T-helper 2 cell treated with Interferon-gamma antibody and Interleukin-4, amounts not matched to agents 5 μg/mL and 100 μg/mL, for 36 hours (primary cell): Measurements from ENCODE around the gene SP1.
"Not testable (repeated sequence)": the region's sequence is repeated elsewhere in the genome, so short reads cannot be mapped to it uniquely, and the experiment has no call there.

Source experiments
- DNase-seq: peaks from one replicate; pipeline ENCODE4 v3.0.0; 2021; ENCODE audit warnings: low spot score
- H3K27ac Mint-ChIP-seq: one replicate; pipeline ENCODE4 v1.8.0; 2021; ENCODE audit warnings: mild to moderate bottlenecking, mixed read lengths
- H3K27me3 Mint-ChIP-seq: one replicate; pipeline ENCODE4 v1.8.0; 2021; ENCODE audit warnings: low read depth, mixed read lengths
- H3K36me3 Mint-ChIP-seq: one replicate; pipeline ENCODE4 v1.8.0; 2021; ENCODE audit warnings: low read depth, mixed read lengths
- H3K4me1 Mint-ChIP-seq: one replicate; pipeline ENCODE4 v1.8.0; 2021; ENCODE audit warnings: low read depth, mixed read lengths
- H3K4me3 Mint-ChIP-seq: one replicate; pipeline ENCODE4 v1.8.0; 2022; ENCODE audit warnings: mild to moderate bottlenecking, moderate library complexity, mixed read lengths
- H3K9me3 Mint-ChIP-seq: one replicate; pipeline ENCODE4 v1.8.0; 2021; ENCODE audit warnings: mixed read lengths

SP1 gene

GRCh38 chr12:53430116-53430515, 50.1 kb downstream of the SP1 start:
- no peaks in the 10 kb centered on the region for H3K4me1 Mint-ChIP-seq
- H3K27me3 Mint-ChIP-seq: no peaks in the 10 kb centered on the region
- H3K27ac Mint-ChIP-seq: no peak overlapping the region
- H3K9me3 Mint-ChIP-seq: no peaks in the 10 kb centered on the region
- H3K4me3 Mint-ChIP-seq: no peak overlapping the region
- no peaks in the 10 kb centered on the region for H3K36me3 Mint-ChIP-seq
- DNase-seq: no peak

GRCh38 chr12:53431187-53431586, 51.2 kb downstream of the SP1 start:
- Mint-ChIP-seq H3K9me3 (no peaks in the 10 kb centered on the region), H3K36me3 (no peaks in the 10 kb centered on the region), H3K27me3 (no peaks in the 10 kb centered on the region), H3K4me3 (no peak overlapping the region), H3K4me1 (no peaks in the 10 kb centered on the region), H3K27ac (no peak overlapping the region)
- no peak for DNase-seq

GRCh38 chr12:53435326-53435725, 55.4 kb downstream of the SP1 start:
- not testable (repeated sequence) for H3K27ac Mint-ChIP-seq, DNase-seq, H3K36me3 Mint-ChIP-seq, H3K27me3 Mint-ChIP-seq, H3K9me3 Mint-ChIP-seq, H3K4me3 Mint-ChIP-seq, H3K4me1 Mint-ChIP-seq

DNA sequence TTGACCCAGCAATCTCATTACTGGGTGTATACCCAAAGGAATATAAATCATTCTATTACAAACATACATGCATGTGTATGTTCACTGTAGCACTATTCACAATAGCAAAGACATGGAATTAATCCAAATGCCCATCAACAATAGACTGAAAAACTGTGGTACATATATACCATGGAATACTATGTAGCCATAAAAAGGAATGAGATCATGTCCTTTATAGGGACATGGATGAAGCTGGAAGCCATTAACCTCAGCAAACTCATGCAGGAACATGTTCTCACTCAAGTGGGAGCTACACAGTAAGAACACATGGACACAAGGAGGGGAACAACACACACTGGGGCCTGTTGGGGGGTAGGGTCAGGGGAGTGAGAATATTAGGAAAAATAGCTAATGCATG, 59.6 kb downstream of the SP1 start:
- Mint-ChIP-seq H3K4me1 (peaks cover 16% of the 10 kb centered on the region), H3K36me3 (peaks cover 17% of the 10 kb centered on the region)
- not testable (repeated sequence) for H3K4me3 Mint-ChIP-seq, H3K27ac Mint-ChIP-seq, DNase-seq, H3K27me3 Mint-ChIP-seq, H3K9me3 Mint-ChIP-seq

DNA sequence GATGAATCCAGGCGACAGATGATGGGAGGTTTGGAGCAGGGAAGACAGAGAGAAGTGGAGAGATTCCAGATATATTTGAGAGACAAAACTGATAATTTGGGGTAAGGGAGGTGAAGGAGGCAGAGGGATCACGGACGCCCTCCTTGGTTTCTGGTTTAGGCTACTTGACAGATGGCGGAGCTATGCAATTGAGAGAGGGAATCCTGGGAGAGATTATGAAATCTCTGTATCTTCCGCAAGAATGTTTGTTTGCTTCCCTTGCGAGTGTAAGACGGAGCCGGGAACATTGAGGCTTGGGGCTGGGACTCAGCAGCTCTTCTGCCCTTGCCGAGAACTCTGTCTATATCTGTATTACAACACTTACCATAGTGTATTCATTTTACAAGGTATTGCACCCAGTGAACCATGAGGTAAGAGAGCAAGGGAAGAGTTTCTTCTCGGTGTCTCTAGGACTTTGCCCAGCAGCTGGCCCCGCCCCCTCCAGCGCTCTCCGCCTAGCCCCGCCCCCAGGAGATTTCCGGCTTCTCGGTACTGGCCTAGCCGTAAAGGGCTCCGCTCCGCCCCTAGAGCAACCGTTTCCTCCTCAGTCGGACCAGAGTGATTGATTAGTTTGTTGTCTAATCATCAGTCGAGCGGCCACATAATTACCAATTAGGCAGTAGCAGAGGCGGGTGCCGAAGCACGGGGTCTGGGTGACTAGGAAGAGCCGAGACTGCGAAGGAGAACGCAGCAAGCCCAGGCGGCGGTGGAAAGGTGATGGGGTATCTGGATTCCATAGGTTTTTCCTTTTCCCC, 61.3 kb downstream of the SP1 start, which contains the start of gene PRR13:
PRR13 (plus strand) TSS at position 695 of the 794 bp plus-strand sequence. CDS start 981 bp downstream, outside the sequence.
- Mint-ChIP-seq H3K27ac (peak within 1 kb of the TSS; percentile 92), H3K4me3 (peak within 1 kb of the TSS; percentile 98), H3K4me1 (peaks cover 28% of the 10 kb centered on the region), H3K36me3 (peaks cover 28% of the 10 kb centered on the region), H3K9me3 (no peaks in the 10 kb centered on the region), H3K27me3 (no peaks in the 10 kb centered on the region)
- DNase-seq: peak; percentile 95

DNA sequence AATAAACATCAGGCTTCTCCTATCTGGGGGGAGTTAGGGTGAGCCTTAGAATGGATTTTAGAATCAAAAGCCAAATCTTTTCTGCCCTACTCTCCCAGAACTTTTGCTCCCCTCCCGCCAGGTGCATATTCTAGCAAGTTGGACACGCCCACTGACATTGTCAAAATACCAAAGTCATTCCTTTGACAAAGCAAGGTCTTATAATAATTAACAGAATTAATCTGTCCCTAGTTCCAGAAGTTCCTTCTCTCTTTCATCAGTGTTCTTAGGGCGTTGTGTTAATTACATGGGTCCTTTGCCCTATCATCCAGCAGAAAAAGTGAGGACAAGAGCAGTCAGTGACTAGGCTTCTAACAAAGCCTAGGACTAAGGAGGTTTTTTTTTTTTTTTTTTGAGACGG, 64.0 kb downstream of the SP1 start:
- H3K4me3 Mint-ChIP-seq: peak overlapping the region; percentile 98
- no peaks in the 10 kb centered on the region for H3K27me3 Mint-ChIP-seq
- peaks cover 33% of the 10 kb centered on the region for H3K4me1 Mint-ChIP-seq
- no peaks in the 10 kb centered on the region for H3K9me3 Mint-ChIP-seq
- DNase-seq: no peak
- H3K27ac Mint-ChIP-seq: no peak overlapping the region
- H3K36me3 Mint-ChIP-seq: peaks cover 43% of the 10 kb centered on the region

GRCh38 chr12:53444593-53445325, 64.8 kb downstream of the SP1 start:
- Mint-ChIP-seq H3K4me1 (peaks cover 33% of the 10 kb centered on the region), H3K36me3 (peaks cover 43% of the 10 kb centered on the region)
- not testable (repeated sequence) for H3K9me3 Mint-ChIP-seq, H3K27ac Mint-ChIP-seq, H3K4me3 Mint-ChIP-seq, H3K27me3 Mint-ChIP-seq, DNase-seq

GRCh38 chr12:53450936-53451335, 71.0 kb downstream of the SP1 start:
- Mint-ChIP-seq H3K27ac (no peak overlapping the region), H3K9me3 (no peaks in the 10 kb centered on the region), H3K4me3 (no peak overlapping the region), H3K36me3 (peaks cover 54% of the 10 kb centered on the region), H3K27me3 (no peaks in the 10 kb centered on the region), H3K4me1 (peaks cover 33% of the 10 kb centered on the region)
- no peak for DNase-seq

DNA sequence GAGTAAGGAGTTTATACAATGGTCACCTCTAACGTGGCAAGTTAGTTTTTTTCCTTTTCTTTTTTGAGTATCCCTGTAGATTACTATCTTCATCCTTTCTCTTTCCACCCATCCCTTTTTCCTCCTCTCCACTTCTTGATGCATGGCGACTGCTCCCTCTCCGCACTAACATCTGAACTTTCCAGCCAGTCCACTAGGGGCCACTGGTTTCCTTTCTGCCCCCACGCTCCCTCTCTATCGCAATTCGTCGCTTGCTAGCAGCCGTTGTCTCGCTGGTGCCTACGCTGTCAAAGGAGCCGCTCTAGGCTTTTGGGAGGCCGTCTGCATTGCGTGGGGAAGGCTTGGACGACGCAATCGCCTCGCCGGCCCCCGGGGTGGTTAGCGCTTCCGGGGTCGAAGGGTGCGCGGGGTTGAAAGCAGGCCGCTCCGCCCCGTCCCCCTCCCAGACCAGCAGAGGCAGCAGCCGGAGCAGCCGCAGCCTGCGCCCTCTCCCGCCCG, 71.7 kb downstream of the SP1 start, which contains the start of gene PCBP2:
PCBP2 (plus strand) TSS at position 442 of the 498 bp plus-strand sequence. CDS start 2,699 bp downstream, outside the sequence.
- Mint-ChIP-seq H3K36me3 (peaks cover 51% of the 10 kb centered on the region), H3K9me3 (no peaks in the 10 kb centered on the region), H3K4me1 (peaks cover 27% of the 10 kb centered on the region), H3K27me3 (no peaks in the 10 kb centered on the region), H3K27ac (peak within 1 kb of the TSS; percentile 100), H3K4me3 (peak within 1 kb of the TSS; percentile 97)
- DNase-seq: peak; percentile 98

DNA sequence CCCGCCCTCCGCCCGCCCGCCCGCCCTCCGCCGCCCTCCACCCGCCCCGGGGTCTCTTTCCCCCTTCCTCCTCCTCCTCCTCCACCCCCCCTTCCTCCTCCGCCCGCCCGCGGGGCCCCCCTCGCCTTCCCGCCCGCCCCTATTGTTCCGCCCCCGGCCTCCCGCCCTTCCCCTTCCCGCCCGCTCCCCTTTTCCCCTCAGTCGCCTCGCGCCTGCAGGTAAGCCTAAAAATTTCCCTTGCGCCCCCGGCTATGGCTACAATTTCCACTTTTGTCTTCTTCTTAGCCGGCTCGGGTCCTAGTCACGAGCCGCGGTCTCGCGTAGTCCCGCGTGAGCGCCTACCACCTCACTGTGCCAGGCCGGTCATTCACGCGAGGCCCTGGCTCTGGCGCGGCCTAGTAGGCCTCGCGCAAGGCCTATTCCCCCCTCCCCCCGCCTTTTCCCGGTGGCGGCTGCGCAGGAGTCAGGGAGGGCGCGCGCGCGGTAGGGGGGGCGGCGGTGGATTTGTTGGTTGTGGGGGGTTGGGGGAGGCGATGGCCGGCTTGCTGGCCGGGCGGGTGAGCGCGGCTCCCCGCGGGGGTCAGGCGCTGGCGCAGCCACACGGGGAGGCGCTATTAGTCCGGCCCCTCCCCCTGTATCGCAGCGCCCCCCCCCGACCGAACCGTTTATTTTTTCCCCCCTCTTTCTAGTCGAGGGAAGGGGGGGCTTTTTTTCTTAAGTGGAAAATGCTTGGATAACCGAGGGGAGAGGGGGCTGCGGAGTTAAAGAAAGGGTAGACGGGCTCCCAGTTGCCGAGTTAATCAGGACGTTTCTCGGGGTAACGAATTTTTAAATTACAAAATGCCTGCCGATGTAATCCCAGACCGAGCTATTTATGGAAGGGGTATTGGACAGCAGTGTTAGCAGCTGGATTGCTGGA, 72.4 kb downstream of the SP1 start:
- H3K4me3 Mint-ChIP-seq: peak overlapping the region; percentile 97
- H3K4me1 Mint-ChIP-seq: peaks cover 27% of the 10 kb centered on the region
- peak; percentile 66 for DNase-seq
- H3K9me3 Mint-ChIP-seq: no peaks in the 10 kb centered on the region
- H3K36me3 Mint-ChIP-seq: peaks cover 54% of the 10 kb centered on the region
- peak overlapping the region; percentile 100 for H3K27ac Mint-ChIP-seq
- H3K27me3 Mint-ChIP-seq: no peaks in the 10 kb centered on the region

DNA sequence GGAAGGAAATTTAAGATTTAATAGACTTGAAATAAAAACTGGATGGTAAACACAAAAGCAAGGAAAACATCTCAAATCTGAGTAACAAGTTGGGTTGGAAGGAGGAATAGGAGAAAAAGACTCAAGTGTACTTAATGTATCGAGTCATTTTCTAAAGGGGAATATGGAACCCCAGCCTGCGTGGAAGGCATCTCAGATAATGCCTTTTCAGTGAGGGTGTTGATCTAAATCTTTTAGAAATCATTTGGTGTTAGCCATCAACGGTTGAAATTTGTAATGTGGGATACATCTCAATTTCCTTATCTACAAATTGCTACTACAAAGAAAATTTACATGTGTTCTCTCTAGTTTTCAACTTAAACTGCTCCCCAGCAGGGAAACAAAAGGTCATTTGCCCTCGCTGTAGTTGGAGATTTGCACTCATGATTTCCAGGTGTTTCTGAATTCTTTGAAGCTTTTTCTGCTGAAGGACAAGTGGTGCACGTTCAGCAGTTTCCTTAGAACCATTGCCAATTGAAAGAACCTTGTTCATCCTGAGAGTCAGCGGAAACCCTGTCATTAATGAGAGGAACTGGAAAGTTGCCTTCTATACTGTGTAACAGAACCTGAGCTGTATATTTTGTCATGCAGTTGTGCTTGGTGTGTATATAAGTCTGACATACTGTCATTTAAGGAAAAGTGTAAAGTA, 74.1 kb downstream of the SP1 start:
- DNase-seq: no peak
- H3K27ac Mint-ChIP-seq: peak overlapping the region; percentile 17
- H3K36me3 Mint-ChIP-seq: peaks cover 59% of the 10 kb centered on the region
- no peaks in the 10 kb centered on the region for H3K9me3 Mint-ChIP-seq
- H3K4me1 Mint-ChIP-seq: peaks cover 25% of the 10 kb centered on the region
- no peaks in the 10 kb centered on the region for H3K27me3 Mint-ChIP-seq
- H3K4me3 Mint-ChIP-seq: peak overlapping the region; percentile 97

- H3K4me1 Mint-ChIP-seq: peaks cover 25% of the 10 kb centered on the region
- no peak for DNase-seq
- peak overlapping the region; percentile 97 for H3K4me3 Mint-ChIP-seq
- no peaks in the 10 kb centered on the region for H3K27me3 Mint-ChIP-seq
- no peaks in the 10 kb centered on the region for H3K9me3 Mint-ChIP-seq
- peak overlapping the region; percentile 21 for H3K27ac Mint-ChIP-seq
- H3K36me3 Mint-ChIP-seq: peaks cover 63% of the 10 kb centered on the region
Observed at GRCh38 chr12:53454707-53455106, 74.7 kb downstream of the SP1 start.
